IMR-90 (cell line): Measurements from ENCODE around the gene DNAJB4. TPM values are rescaled to one million over a fixed set of nuclear protein-coding genes. Genes with fewer than 3 reads are reported as not detected.

Experiments used
- ATAC-seq: fragments of 200-7000 bp; cut with Tn5 transposase; 2 replicates; pipeline ENCODE4 v1.9.1; 2020; ENCODE audit warnings: low read depth, mild to moderate bottlenecking, moderate library complexity
- BruUV-seq: library from RNA; stranded (reverse); fragments of 400-500 nt; replicated peaks from 2 replicates; lab custom pipeline; 2021; lab: Mats Ljungman, UMichigan
- CTCF ChIA-PET: fragments of 300-600 bp; formaldehyde crosslinking; extraction: SDS; loops from one replicate; lab custom pipeline; 2021; ENCODE audit warnings: antibody characterized with exemption; lab: Yijun Ruan, JAX
- POLR2A ChIA-PET: fragments of 300-600 bp; sonication (Branson Sonifier 250); formaldehyde crosslinking; loops from one replicate; lab custom pipeline; 2022; ENCODE audit warnings: antibody characterized with exemption; ENCODE audit not compliant: unreplicated experiment; lab: Charles Lee
- DNase-seq: peaks from one replicate; pipeline ENCODE4 v3.0.0; 2013
- H2AFZ ChIP-seq: replicated peaks from 2 replicates; pipeline ENCODE3; 2013; ENCODE audit warnings: low read length, mild to moderate bottlenecking; ENCODE audit not compliant: poor library complexity
- H2AK5ac ChIP-seq: 2 replicates; pipeline ENCODE4 v1.6.1; 2013; ENCODE audit warnings: low read depth, low read length, inconsistent platforms
- H2AK9ac ChIP-seq: replicated peaks from 2 replicates; pipeline ENCODE3; 2013; ENCODE audit warnings: mild to moderate bottlenecking, low read depth, low read length, moderate library complexity; ENCODE audit not compliant: poor library complexity
- H2BK120ac ChIP-seq: 2 replicates; pipeline ENCODE4 v1.6.1; 2013; ENCODE audit warnings: low read depth, low read length, inconsistent platforms
- H2BK15ac ChIP-seq: 3 replicates; pipeline ENCODE4 v1.6.1; 2013; ENCODE audit warnings: low read depth, low read length, inconsistent platforms
- H2BK20ac ChIP-seq: 2 replicates; pipeline ENCODE4 v1.6.1; 2013; ENCODE audit warnings: low read depth, mild to moderate bottlenecking, inconsistent platforms, low read length, moderate library complexity
- H2BK5ac ChIP-seq: 2 replicates; pipeline ENCODE4 v1.6.1; 2013; ENCODE audit warnings: mild to moderate bottlenecking, low read depth, low read length, inconsistent platforms; ENCODE audit not compliant: poor library complexity, severe bottlenecking
- H3K14ac ChIP-seq: replicated peaks from 2 replicates; pipeline ENCODE4 v1.6.1; 2013; ENCODE audit warnings: low read depth, low read length, inconsistent platforms
- H3K18ac ChIP-seq: 2 replicates; pipeline ENCODE4 v1.6.1; 2013; ENCODE audit warnings: low read depth, low read length, control low read depth
- H3K23ac ChIP-seq: 2 replicates; pipeline ENCODE4 v1.6.1; 2013; ENCODE audit warnings: low read depth, low read length, inconsistent platforms
- H3K27ac ChIP-seq: 2 replicates; pipeline ENCODE4 v1.5.1; 2013; ENCODE audit warnings: mild to moderate bottlenecking, control low read depth, low read length; ENCODE audit not compliant: insufficient read depth
- H3K27me3 ChIP-seq: 2 replicates; pipeline ENCODE4 v1.6.1; 2013; ENCODE audit warnings: low read length; ENCODE audit not compliant: control insufficient read depth, insufficient read depth
- H3K36me3 ChIP-seq: 2 replicates; pipeline ENCODE4 v1.6.1; 2013; ENCODE audit warnings: low read length, mixed read lengths; ENCODE audit not compliant: control insufficient read depth, insufficient read depth
- H3K4ac ChIP-seq: 2 replicates; pipeline ENCODE4 v1.6.1; 2013; ENCODE audit warnings: low read depth, low read length, inconsistent platforms
- H3K4me1 ChIP-seq: 2 replicates; pipeline ENCODE4 v1.6.1; 2013; ENCODE audit warnings: low read length, mixed read lengths; ENCODE audit not compliant: control insufficient read depth, insufficient read depth
- H3K4me2 ChIP-seq: 2 replicates; pipeline ENCODE4 v1.6.1; 2013; ENCODE audit warnings: low read depth, mild to moderate bottlenecking, control low read depth, low read length, moderate library complexity
- H3K4me3 ChIP-seq: 2 replicates; pipeline ENCODE4 v1.5.1; 2013; ENCODE audit warnings: low read depth, mild to moderate bottlenecking, control low read depth, low read length, moderate library complexity; ENCODE audit not compliant: insufficient read depth
- H3K56ac ChIP-seq: 2 replicates; pipeline ENCODE4 v1.6.1; 2013; ENCODE audit warnings: low read length, inconsistent platforms; ENCODE audit not compliant: insufficient read depth; ENCODE audit errors: extremely low read depth
- H3K79me1 ChIP-seq, 2 experiments: 2 replicates each; pipeline ENCODE4 v1.6.1; 2013; ENCODE audit warnings: low read length in 2 of 2, inconsistent platforms in 1 of 2, low read depth in 1 of 2
- H3K9ac ChIP-seq: 2 replicates; pipeline ENCODE4 v1.6.1; 2013; ENCODE audit warnings: low read depth, low read length, control low read depth
- H3K9me1 ChIP-seq: 2 replicates; pipeline ENCODE4 v1.6.1; 2013; ENCODE audit warnings: low read length, inconsistent platforms; ENCODE audit not compliant: insufficient read depth
- H3K9me3 ChIP-seq: 2 replicates; pipeline ENCODE4 v1.6.1; 2013; ENCODE audit warnings: low read length; ENCODE audit not compliant: control insufficient read depth, insufficient read depth
- H4K20me1 ChIP-seq: 2 replicates; pipeline ENCODE4 v1.6.1; 2013; ENCODE audit warnings: low read length, inconsistent platforms; ENCODE audit not compliant: insufficient read depth
- H4K5ac ChIP-seq: 2 replicates; pipeline ENCODE4 v1.6.1; 2013; ENCODE audit warnings: mild to moderate bottlenecking, low read depth, low read length, control low read depth
- H4K8ac ChIP-seq, 2 experiments: 2 replicates each; pipeline ENCODE4 v1.6.1; 2013; ENCODE audit warnings: low read depth in 2 of 2, low read length in 2 of 2, control low read depth in 1 of 2, inconsistent platforms in 1 of 2
- H4K91ac ChIP-seq: 2 replicates; pipeline ENCODE4 v1.6.1; 2013; ENCODE audit warnings: low read depth, low read length, inconsistent platforms; ENCODE audit not compliant: insufficient read depth
- CEBPB ChIP-seq: IDR thresholded peaks from 2 replicates; pipeline ENCODE4 v1.6.1; 2012; ENCODE audit warnings: low read depth, low read length, improper control_type of control experiment
- FOS ChIP-seq: fragments of 150-350 bp; IDR thresholded peaks from 2 replicates; pipeline ENCODE4 v1.6.1; 2016; ENCODE audit warnings: low read depth, low read length
- RAD21 ChIP-seq: IDR thresholded peaks from 2 replicates; pipeline ENCODE4 v1.6.1; 2012; ENCODE audit warnings: low read length, improper control_type of control experiment
- RFX5 ChIP-seq: IDR thresholded peaks from 2 replicates; pipeline ENCODE4 v1.8.0; 2012; ENCODE audit warnings: low read depth, mild to moderate bottlenecking, low read length, moderate library complexity
- dilution Hi-C: fragments of 300-500 bp; cut with HindIII; formaldehyde crosslinking; loops from one replicate; pipeline ENCODE4 v1.14.3; 2018; ENCODE audit warnings: low sequenced_read_pairs; ENCODE audit not compliant: unreplicated experiment
- in situ Hi-C: fragments of 300-500 bp; cut with MboI; formaldehyde crosslinking; loops from 3 replicates; pipeline ENCODE4 v1.14.3; 2019; ENCODE audit warnings: low sequenced_read_pairs, inconsistent platforms, mixed read lengths
- intact Hi-C: fragments of 100-400 bp; cut with micrococcal nuclease; formaldehyde crosslinking; loops from 2 replicates; pipeline ENCODE4 v1.10.0; 2022
- polyA plus RNA-seq, 3 experiments: library from polyadenylated mRNA; depleted of rRNA; stranded (reverse); fragments of >200 nt; gene quantifications; 2 replicates each; pipeline ENCODE4 v1.2.3, GENCODE V29; 2012; ENCODE audit warnings: low replicate concordance in 1 of 3
- total RNA-seq: library from RNA; depleted of rRNA; stranded (reverse); fragments of >200 nt; gene quantifications from 2 replicates; pipeline ENCODE4 v1.2.3, GENCODE V29; 2012

DNAJB4 gene
- total and polyA plus RNA-seq, 2 of the 4 experiments (the other 2 are of a cell fraction) = 30.6 to 31.0 TPM

- Histone ChIP-seq H3K9ac (no peak overlapping the region), H3K18ac (no peak overlapping the region), H2BK5ac (no peak overlapping the region), H2BK120ac (no peak overlapping the region), H3K9me3 (no peaks in the 10 kb centered on the region), H3K4ac (no peak overlapping the region), H3K4me2 (no peak overlapping the region), H3K27ac (no peak overlapping the region), H3K4me1 (peaks cover 6% of the 10 kb centered on the region; the same call in 1 of the 2 replicates), H2AK9ac (no peak overlapping the region), H3K14ac (no peak overlapping the region), H2AFZ (no peak overlapping the region), H3K4me3 (no peak overlapping the region), H3K56ac (no peak overlapping the region), H2BK15ac (no peak overlapping the region), H2BK20ac (no peak overlapping the region), H3K23ac (no peak overlapping the region), H4K5ac (no peak overlapping the region), H3K36me3 (0 out of 2 replicates have a peak, but pooled peaks cover 1% of the 10 kb centered on the region), H4K8ac (no peak overlapping the region), H2AK5ac (no peak overlapping the region), H3K27me3 (no peaks in the 10 kb centered on the region), H3K79me1 (peaks cover 31 to 55% of the 10 kb centered on the region in 2 experiments), H3K9me1 (0 out of 2 replicates have a peak, but pooled peaks cover 6% of the 10 kb centered on the region), H4K20me1 (no peaks in the 10 kb centered on the region), H4K91ac (no peak overlapping the region)
- TF ChIP-seq FOS (no peak), CEBPB (0 out of 2 replicates have a peak, but pooled peaks have one; percentile 37), RFX5 (no peak), RAD21 (no peak)
- no TSS peak for BruUV-seq
- in situ Hi-C loops = no loop called here
- ChIA-PET POLR2A (no interaction called here), CTCF (interaction anchor here (0.6 kb wide), 1 partner anchor 128 kb away, joined by 4 read pairs; no protein-coding TSS in a partner anchor)
- no peak for DNase-seq
- ATAC-seq = no peak
- intact Hi-C loops = no loop called here
- dilution Hi-C loops = no loop called here
Measured at GRCh38 chr1:77986810-77987209, 17.9 kb upstream of the DNAJB4 start.
